ENCODE data around the gene MMAB. TPM values are rescaled to one million over a fixed set of nuclear protein-coding genes. Genes with fewer than 3 reads are reported as not detected.

Gene MMAB
- total RNA-seq, 1 donor = 34.4 TPM

GRCh38 chr12:109539508-109539907 lies 33.8 kb downstream of the MMAB start:
- H3K27ac ChIP-seq (ENCODE audit: low read depth, low read length) = no peak overlapping the region
- H3K4me3 ChIP-seq (ENCODE audit: insufficient read depth, low read length) = peak overlapping the region; percentile 29
- no peak for TF ChIP-seq CTCF (IDR thresholded peaks at IDR 0.05; ENCODE audit: extremely low read depth, low read depth, low read length)
- DNase-seq (ENCODE audit: insufficient read length, low spot score, missing footprints) = peak; percentile 95
- H3K79me2 ChIP-seq (ENCODE audit: insufficient read depth, low read length) = no peaks in the 10 kb centered on the region
- peaks cover 5% of the 10 kb centered on the region for H3K36me3 ChIP-seq (ENCODE audit: insufficient read depth, low read length)
- H3K27me3 ChIP-seq (ENCODE audit: insufficient read depth, low read length) = no peaks in the 10 kb centered on the region
- H3K4me2 ChIP-seq (ENCODE audit: insufficient read depth, low read length) = peak overlapping the region; percentile 41
- H3K9me3 ChIP-seq (ENCODE audit: low read depth, low read length) = no peaks in the 10 kb centered on the region
- no peaks in the 10 kb centered on the region for H4K20me1 ChIP-seq (ENCODE audit: insufficient read depth, low read length)
- H3K4me1 ChIP-seq (ENCODE audit: insufficient read depth, low read length) = peaks cover 18% of the 10 kb centered on the region
- H2AFZ ChIP-seq (ENCODE audit: low read length) = peak overlapping the region; percentile 14

GRCh38 chr12:109538191-109538863 lies 35.0 kb downstream of the MMAB start:
- TF ChIP-seq CTCF (IDR thresholded peaks at IDR 0.05; ENCODE audit: extremely low read depth, low read depth, low read length) = no peak
- H3K79me2 ChIP-seq (ENCODE audit: insufficient read depth, low read length) = no peaks in the 10 kb centered on the region
- no peak overlapping the region for H3K27ac ChIP-seq (ENCODE audit: low read depth, low read length)
- H3K4me1 ChIP-seq (ENCODE audit: insufficient read depth, low read length) = peaks cover 16% of the 10 kb centered on the region
- H3K4me3 ChIP-seq (ENCODE audit: insufficient read depth, low read length) = no peak overlapping the region
- H3K4me2 ChIP-seq (ENCODE audit: insufficient read depth, low read length) = no peak overlapping the region
- H3K27me3 ChIP-seq (ENCODE audit: insufficient read depth, low read length) = no peaks in the 10 kb centered on the region
- H4K20me1 ChIP-seq (ENCODE audit: insufficient read depth, low read length) = no peaks in the 10 kb centered on the region
- no peak for DNase-seq (ENCODE audit: insufficient read length, low spot score, missing footprints)
- no peak overlapping the region for H2AFZ ChIP-seq (ENCODE audit: low read length)
- H3K9me3 ChIP-seq (ENCODE audit: low read depth, low read length) = no peaks in the 10 kb centered on the region
- H3K36me3 ChIP-seq (ENCODE audit: insufficient read depth, low read length) = peaks cover 9% of the 10 kb centered on the region

GRCh38 chr12:109537136-109537535 lies 36.2 kb downstream of the MMAB start:
- no peak overlapping the region for H3K4me3 ChIP-seq (ENCODE audit: insufficient read depth, low read length)
- H3K4me1 ChIP-seq (ENCODE audit: insufficient read depth, low read length) = peaks cover 16% of the 10 kb centered on the region
- TF ChIP-seq CTCF (IDR thresholded peaks at IDR 0.05; ENCODE audit: extremely low read depth, low read depth, low read length) = no peak

GRCh38 chr12:109535863-109536250 lies 37.4 kb downstream of the MMAB start:
- Histone ChIP-seq H3K9me3 (ENCODE audit: low read depth, low read length) (no peaks in the 10 kb centered on the region), H2AFZ (ENCODE audit: low read length) (no peak overlapping the region), H3K36me3 (ENCODE audit: insufficient read depth, low read length) (peaks cover 24% of the 10 kb centered on the region), H3K27ac (ENCODE audit: low read depth, low read length) (no peak overlapping the region), H3K79me2 (ENCODE audit: insufficient read depth, low read length) (no peaks in the 10 kb centered on the region), H3K4me3 (ENCODE audit: insufficient read depth, low read length) (no peak overlapping the region), H3K4me1 (ENCODE audit: insufficient read depth, low read length) (peaks cover 11% of the 10 kb centered on the region), H4K20me1 (ENCODE audit: insufficient read depth, low read length) (no peaks in the 10 kb centered on the region), H3K4me2 (ENCODE audit: insufficient read depth, low read length) (no peak overlapping the region), H3K27me3 (ENCODE audit: insufficient read depth, low read length) (no peaks in the 10 kb centered on the region)
- peak; percentile 45 for DNase-seq (ENCODE audit: insufficient read length, low spot score, missing footprints)
- no peak for TF ChIP-seq CTCF (IDR thresholded peaks at IDR 0.05; ENCODE audit: extremely low read depth, low read depth, low read length)

More at GRCh38 chr12:109537136-109537535, 36.2 kb downstream of the MMAB start:
- H3K4me2 ChIP-seq (ENCODE audit: insufficient read depth, low read length) = no peak overlapping the region
- H3K9me3 ChIP-seq (ENCODE audit: low read depth, low read length) = no peaks in the 10 kb centered on the region
- no peaks in the 10 kb centered on the region for H3K27me3 ChIP-seq (ENCODE audit: insufficient read depth, low read length)
- no peaks in the 10 kb centered on the region for H3K79me2 ChIP-seq (ENCODE audit: insufficient read depth, low read length)
- peaks cover 12% of the 10 kb centered on the region for H3K36me3 ChIP-seq (ENCODE audit: insufficient read depth, low read length)
- no peak overlapping the region for H2AFZ ChIP-seq (ENCODE audit: low read length)
- no peak overlapping the region for H3K27ac ChIP-seq (ENCODE audit: low read depth, low read length)
- no peaks in the 10 kb centered on the region for H4K20me1 ChIP-seq (ENCODE audit: insufficient read depth, low read length)
- DNase-seq (ENCODE audit: insufficient read length, low spot score, missing footprints) = peak; percentile 46
